ENCODE data around the gene RILPL1.
"Not testable (repeated sequence)": the region's sequence is repeated elsewhere in the genome, so short reads cannot be mapped to it uniquely, and the experiment has no call there.

Gene RILPL1

GRCh38 chr12:123498126-123498825 is 35.2 kb downstream of the RILPL1 start:
- in situ Hi-C loops (cut with MboI; ENCODE audit: low sequenced_read_pairs) = no loop called here

GRCh38 chr12:123497065-123497464 is 36.5 kb downstream of the RILPL1 start:
- in situ Hi-C loops (cut with MboI; ENCODE audit: low sequenced_read_pairs) = no loop called here

GRCh38 chr12:123494124-123494851 is 39.2 kb downstream of the RILPL1 start:
- in situ Hi-C loops (cut with MboI; ENCODE audit: low sequenced_read_pairs) = no loop called here

- in situ Hi-C loops (cut with MboI; ENCODE audit: low sequenced_read_pairs) = not testable (repeated sequence)
Observed at GRCh38 chr12:123492339-123493039, 41.0 kb downstream of the RILPL1 start.

GRCh38 chr12:123491481-123491880 is 42.0 kb downstream of the RILPL1 start:
- in situ Hi-C loops (cut with MboI; ENCODE audit: low sequenced_read_pairs) = no loop called here

GRCh38 chr12:123491056-123491455 is 42.5 kb downstream of the RILPL1 start:
- in situ Hi-C loops (cut with MboI; ENCODE audit: low sequenced_read_pairs) = no loop called here

- in situ Hi-C loops (cut with MboI; ENCODE audit: low sequenced_read_pairs) = no loop called here
Observed at GRCh38 chr12:123490089-123490488, 43.4 kb downstream of the RILPL1 start.

- in situ Hi-C loops (cut with MboI; ENCODE audit: low sequenced_read_pairs) = no loop called here
Observed at GRCh38 chr12:123489580-123489979, 43.9 kb downstream of the RILPL1 start.

- in situ Hi-C loops (cut with MboI; ENCODE audit: low sequenced_read_pairs) = no loop called here
Observed at GRCh38 chr12:123488539-123489230, 44.8 kb downstream of the RILPL1 start.

GRCh38 chr12:123487428-123487827 is 46.1 kb downstream of the RILPL1 start:
- in situ Hi-C loops (cut with MboI; ENCODE audit: low sequenced_read_pairs) = no loop called here

- in situ Hi-C loops (cut with MboI; ENCODE audit: low sequenced_read_pairs) = no loop called here
Observed at GRCh38 chr12:123485756-123486155, 47.8 kb downstream of the RILPL1 start.

- in situ Hi-C loops (cut with MboI; ENCODE audit: low sequenced_read_pairs) = no loop called here
Observed at GRCh38 chr12:123483602-123484248, 49.8 kb downstream of the RILPL1 start.

GRCh38 chr12:123482876-123483275 is 50.6 kb downstream of the RILPL1 start:
- in situ Hi-C loops (cut with MboI; ENCODE audit: low sequenced_read_pairs) = no loop called here

GRCh38 chr12:123481251-123481650 is 52.3 kb downstream of the RILPL1 start:
- in situ Hi-C loops (cut with MboI; ENCODE audit: low sequenced_read_pairs) = not testable (repeated sequence)

GRCh38 chr12:123479442-123480180 is 53.9 kb downstream of the RILPL1 start:
- in situ Hi-C loops (cut with MboI; ENCODE audit: low sequenced_read_pairs) = no loop called here

GRCh38 chr12:123478762-123479161 is 54.8 kb downstream of the RILPL1 start:
- in situ Hi-C loops (cut with MboI; ENCODE audit: low sequenced_read_pairs) = no loop called here

GRCh38 chr12:123478069-123478468 is 55.5 kb downstream of the RILPL1 start:
- in situ Hi-C loops (cut with MboI; ENCODE audit: low sequenced_read_pairs) = no loop called here

GRCh38 chr12:123475246-123475703 is 58.2 kb downstream of the RILPL1 start:
- in situ Hi-C loops (cut with MboI; ENCODE audit: low sequenced_read_pairs) = no loop called here

- in situ Hi-C loops (cut with MboI; ENCODE audit: low sequenced_read_pairs) = no loop called here
Observed at GRCh38 chr12:123474485-123475245, 58.9 kb downstream of the RILPL1 start.
